ENCODE data around the gene CHL1. TPM values are rescaled to one million over a fixed set of nuclear protein-coding genes. Genes with fewer than 3 reads are reported as not detected.

Gene CHL1
- total and polyA plus RNA-seq, 2 donors (not counting 1 experiment from before 2014, with no cell fraction given), result 0.01 to 0.33 TPM

DNA sequence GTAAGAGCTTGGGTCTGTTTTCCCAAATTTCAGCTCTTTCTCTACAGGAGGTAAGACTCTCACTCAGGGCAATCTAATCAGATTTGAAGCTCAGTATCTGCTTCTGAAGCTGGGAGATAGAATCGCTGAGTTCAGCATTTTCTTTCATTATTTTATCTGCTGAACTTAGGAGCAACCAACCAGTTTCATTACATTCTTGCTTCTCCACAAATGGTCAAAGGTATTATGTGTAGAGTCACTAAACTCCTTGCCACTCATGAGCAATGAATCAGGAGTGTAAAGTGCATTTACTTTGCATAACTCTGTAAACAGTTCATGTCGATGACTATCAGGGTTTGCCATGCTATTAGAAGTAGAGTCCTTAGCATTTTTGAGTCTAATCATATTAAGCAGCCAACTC, 249.4 kb downstream of the CHL1 start:
- Histone ChIP-seq H3K27ac (ENCODE audit: insufficient read depth, low read length) (no peak overlapping the region), H3K4me1 (ENCODE audit: control insufficient read depth, extremely low read depth, insufficient read depth, low read length) (no peaks in the 10 kb centered on the region), H3K9me3 (ENCODE audit: control insufficient read depth, insufficient read depth, low read depth, low read length) (no peaks in the 10 kb centered on the region), H3K79me2 (ENCODE audit: control insufficient read depth, insufficient read depth, low read length) (no peaks in the 10 kb centered on the region), H3K9ac (ENCODE audit: insufficient read depth, low read length) (no peak overlapping the region), H3K4me3 (replicated peaks in 1 of 4; ENCODE audit: control extremely low read depth in 1 of 4, insufficient read depth in 1 of 4, low read depth in 3 of 4, low read length in 4 of 4) (no peak overlapping the region), H2AFZ (ENCODE audit: low read length) (no peak overlapping the region), H3K27me3 (ENCODE audit: control insufficient read depth, insufficient read depth, low read length) (no peaks in the 10 kb centered on the region), H3K36me3 (ENCODE audit: control insufficient read depth, insufficient read depth, low read length) (no peaks in the 10 kb centered on the region), H3K4me2 (ENCODE audit: extremely low read depth, insufficient read depth, low read length) (no peak overlapping the region), H4K20me1 (ENCODE audit: control insufficient read depth, extremely low read depth, insufficient read depth, low read length) (no peaks in the 10 kb centered on the region)
- TF ChIP-seq, protein P1, sequence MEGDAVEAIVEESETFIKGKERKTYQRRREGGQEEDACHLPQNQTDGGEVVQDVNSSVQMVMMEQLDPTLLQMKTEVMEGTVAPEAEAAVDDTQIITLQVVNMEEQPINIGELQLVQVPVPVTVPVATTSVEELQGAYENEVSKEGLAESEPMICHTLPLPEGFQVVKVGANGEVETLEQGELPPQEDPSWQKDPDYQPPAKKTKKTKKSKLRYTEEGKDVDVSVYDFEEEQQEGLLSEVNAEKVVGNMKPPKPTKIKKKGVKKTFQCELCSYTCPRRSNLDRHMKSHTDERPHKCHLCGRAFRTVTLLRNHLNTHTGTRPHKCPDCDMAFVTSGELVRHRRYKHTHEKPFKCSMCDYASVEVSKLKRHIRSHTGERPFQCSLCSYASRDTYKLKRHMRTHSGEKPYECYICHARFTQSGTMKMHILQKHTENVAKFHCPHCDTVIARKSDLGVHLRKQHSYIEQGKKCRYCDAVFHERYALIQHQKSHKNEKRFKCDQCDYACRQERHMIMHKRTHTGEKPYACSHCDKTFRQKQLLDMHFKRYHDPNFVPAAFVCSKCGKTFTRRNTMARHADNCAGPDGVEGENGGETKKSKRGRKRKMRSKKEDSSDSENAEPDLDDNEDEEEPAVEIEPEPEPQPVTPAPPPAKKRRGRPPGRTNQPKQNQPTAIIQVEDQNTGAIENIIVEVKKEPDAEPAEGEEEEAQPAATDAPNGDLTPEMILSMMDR (conservative IDR thresholded peaks at IDR 0.05 in 1 of 2, IDR thresholded peaks at IDR 0.05 in 1 of 2; ENCODE audit: low read depth in 1 of 2, low read length in 2 of 2), result no peak
- no peak for TF ChIP-seq EZH2 (IDR thresholded peaks at IDR 0.05; ENCODE audit: low read length, missing control alignments)
- DNase-seq (ENCODE audit: low read depth in 2 of 2), result no peak

DNA sequence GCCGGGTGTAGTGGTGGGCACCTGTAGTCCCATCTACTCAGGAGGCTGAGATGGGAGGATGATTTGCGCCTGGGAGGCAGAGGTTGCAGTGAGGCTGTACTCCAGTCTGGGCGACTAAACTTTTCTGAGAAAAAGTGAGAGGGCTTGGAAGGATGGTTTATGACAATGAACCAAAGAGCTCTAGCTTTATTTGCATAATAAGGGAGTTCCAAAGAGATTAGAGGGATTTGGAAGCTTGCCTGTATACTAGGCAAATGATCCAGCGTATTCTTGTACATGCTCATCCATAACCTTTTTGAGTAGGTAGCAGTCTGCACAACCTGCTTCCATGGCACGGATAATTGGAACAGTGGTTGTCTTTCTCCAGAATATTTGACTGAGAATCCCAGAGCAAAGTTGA, 251.1 kb downstream of the CHL1 start:
- TF ChIP-seq, protein P1 (conservative IDR thresholded peaks at IDR 0.05 in 1 of 2, IDR thresholded peaks at IDR 0.05 in 1 of 2; ENCODE audit: low read depth in 1 of 2, low read length in 2 of 2), result no peak
- no peak for TF ChIP-seq EZH2 (IDR thresholded peaks at IDR 0.05; ENCODE audit: low read length, missing control alignments)
- no peak for DNase-seq (ENCODE audit: low read depth in 2 of 2)
- no peaks in the 10 kb centered on the region for H3K36me3 ChIP-seq (ENCODE audit: control insufficient read depth, insufficient read depth, low read length)

DNA sequence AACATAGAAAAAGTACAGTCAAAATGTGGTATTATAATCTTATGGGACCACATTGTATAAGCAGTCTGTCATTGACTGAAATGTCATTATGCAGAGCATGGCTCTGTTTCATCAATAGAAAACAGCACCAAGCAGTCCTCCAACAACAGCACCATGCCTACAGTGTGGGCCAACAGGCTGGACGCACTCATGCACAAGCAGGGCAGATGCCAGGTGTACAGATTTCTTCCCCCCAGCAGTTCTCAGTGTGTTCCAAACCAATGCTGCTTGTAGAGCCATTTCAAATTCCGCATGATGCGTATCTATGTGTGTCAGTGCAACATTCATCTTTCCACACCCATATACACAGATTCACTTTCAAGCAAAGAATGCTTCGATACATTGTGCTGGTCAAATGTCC, 253.1 kb downstream of the CHL1 start:
- H3K27me3 ChIP-seq (ENCODE audit: control insufficient read depth, insufficient read depth, low read length), result no peaks in the 10 kb centered on the region
- no peak overlapping the region for H3K4me2 ChIP-seq (ENCODE audit: extremely low read depth, insufficient read depth, low read length)
- no peak overlapping the region for H2AFZ ChIP-seq (ENCODE audit: low read length)

More for the DNA sequence above, 251.1 kb downstream of the CHL1 start:
- Histone ChIP-seq H3K79me2 (ENCODE audit: control insufficient read depth, insufficient read depth, low read length) (no peaks in the 10 kb centered on the region), H4K20me1 (ENCODE audit: control insufficient read depth, extremely low read depth, insufficient read depth, low read length) (no peaks in the 10 kb centered on the region), H3K9ac (ENCODE audit: insufficient read depth, low read length) (no peak overlapping the region), H3K4me3 (replicated peaks in 1 of 4; ENCODE audit: control extremely low read depth in 1 of 4, insufficient read depth in 1 of 4, low read depth in 3 of 4, low read length in 4 of 4) (no peak overlapping the region), H3K9me3 (ENCODE audit: control insufficient read depth, insufficient read depth, low read depth, low read length) (no peaks in the 10 kb centered on the region), H3K4me1 (ENCODE audit: control insufficient read depth, extremely low read depth, insufficient read depth, low read length) (no peaks in the 10 kb centered on the region), H3K27ac (ENCODE audit: insufficient read depth, low read length) (no peak overlapping the region), H3K27me3 (ENCODE audit: control insufficient read depth, insufficient read depth, low read length) (no peaks in the 10 kb centered on the region), H3K4me2 (ENCODE audit: extremely low read depth, insufficient read depth, low read length) (no peak overlapping the region), H2AFZ (ENCODE audit: low read length) (no peak overlapping the region)

More for the DNA sequence above, 253.1 kb downstream of the CHL1 start:
- Histone ChIP-seq H3K4me3 (replicated peaks in 1 of 4; ENCODE audit: control extremely low read depth in 1 of 4, insufficient read depth in 1 of 4, low read depth in 3 of 4, low read length in 4 of 4) (no peak overlapping the region), H3K36me3 (ENCODE audit: control insufficient read depth, insufficient read depth, low read length) (no peaks in the 10 kb centered on the region), H3K27ac (ENCODE audit: insufficient read depth, low read length) (no peak overlapping the region), H3K4me1 (ENCODE audit: control insufficient read depth, extremely low read depth, insufficient read depth, low read length) (no peaks in the 10 kb centered on the region), H3K79me2 (ENCODE audit: control insufficient read depth, insufficient read depth, low read length) (no peaks in the 10 kb centered on the region), H3K9ac (ENCODE audit: insufficient read depth, low read length) (no peak overlapping the region), H3K9me3 (ENCODE audit: control insufficient read depth, insufficient read depth, low read depth, low read length) (no peaks in the 10 kb centered on the region), H4K20me1 (ENCODE audit: control insufficient read depth, extremely low read depth, insufficient read depth, low read length) (no peaks in the 10 kb centered on the region)
- TF ChIP-seq, protein P1 (conservative IDR thresholded peaks at IDR 0.05 in 1 of 2, IDR thresholded peaks at IDR 0.05 in 1 of 2; ENCODE audit: low read depth in 1 of 2, low read length in 2 of 2), result no peak
- no peak for TF ChIP-seq EZH2 (IDR thresholded peaks at IDR 0.05; ENCODE audit: low read length, missing control alignments)
- no peak for DNase-seq (ENCODE audit: low read depth in 2 of 2)

All from fibroblast of lung (primary cell).